Measurements from ENCODE around the gene SYT13.

Gene SYT13

GRCh38 chr11:45313171-45313865, 27.2 kb upstream of the SYT13 start:
- DNase-seq (ENCODE audit: low spot score): no peak

GRCh38 chr11:45305874-45306623, 19.9 kb upstream of the SYT13 start:
- no peak for DNase-seq (ENCODE audit: low spot score)

- no peak for DNase-seq (ENCODE audit: low spot score)
Measured at GRCh38 chr11:45304992-45305335, 18.8 kb upstream of the SYT13 start.

- no peak for DNase-seq (ENCODE audit: low spot score)
Measured at GRCh38 chr11:45304111-45304991, 18.2 kb upstream of the SYT13 start.

GRCh38 chr11:45303316-45303715, 17.2 kb upstream of the SYT13 start:
- DNase-seq (ENCODE audit: low spot score): no peak

GRCh38 chr11:45301537-45302246, 15.6 kb upstream of the SYT13 start:
- DNase-seq (ENCODE audit: low spot score): no peak

GRCh38 chr11:45300715-45301114, 14.6 kb upstream of the SYT13 start:
- DNase-seq (ENCODE audit: low spot score): no peak

GRCh38 chr11:45298718-45299117, 12.6 kb upstream of the SYT13 start:
- DNase-seq (ENCODE audit: low spot score): no peak

- DNase-seq (ENCODE audit: low spot score): no peak
Measured at GRCh38 chr11:45296075-45296474, 9.9 kb upstream of the SYT13 start.

GRCh38 chr11:45294499-45294898, 8.4 kb upstream of the SYT13 start:
- no peak for DNase-seq (ENCODE audit: low spot score)

- peak; percentile 84 for DNase-seq (ENCODE audit: low spot score)
Measured at GRCh38 chr11:45293566-45294192, 7.5 kb upstream of the SYT13 start.

GRCh38 chr11:45290586-45290985, 4.4 kb upstream of the SYT13 start:
- no peak for DNase-seq (ENCODE audit: low spot score)

GRCh38 chr11:45289369-45289768, 3.2 kb upstream of the SYT13 start:
- DNase-seq (ENCODE audit: low spot score): peak; percentile 45

GRCh38 chr11:45288339-45288738, 2.2 kb upstream of the SYT13 start:
- DNase-seq (ENCODE audit: low spot score): no peak

GRCh38 chr11:45287316-45287903, 1.3 kb upstream of the SYT13 start:
- DNase-seq (ENCODE audit: low spot score): no peak

- no peak for DNase-seq (ENCODE audit: low spot score)
Measured at GRCh38 chr11:45285250-45285828, 802 bp downstream of the SYT13 start.

- DNase-seq (ENCODE audit: low spot score): no peak
Measured at GRCh38 chr11:45282081-45282480, 4.1 kb downstream of the SYT13 start.

GRCh38 chr11:45280449-45280848, 5.7 kb downstream of the SYT13 start:
- DNase-seq (ENCODE audit: low spot score): no peak

GRCh38 chr11:45279645-45280044, 6.5 kb downstream of the SYT13 start:
- no peak for DNase-seq (ENCODE audit: low spot score)

- no peak for DNase-seq (ENCODE audit: low spot score)
Measured at GRCh38 chr11:45278714-45279113, 7.4 kb downstream of the SYT13 start.

- DNase-seq (ENCODE audit: low spot score): no peak
Measured at GRCh38 chr11:45275828-45276227, 10.3 kb downstream of the SYT13 start.
